Occipital lobe (tissue), 2 donors: ENCODE measurements around the gene SCLY. TPM values are rescaled to one million over a fixed set of nuclear protein-coding genes. Genes with fewer than 3 reads are reported as not detected.
"Not testable (repeated sequence)": the region's sequence is repeated elsewhere in the genome, so short reads cannot be mapped to it uniquely, and the experiment has no call there.

ENCODE experiments used
- DNase-seq: peaks from one replicate; lab custom pipeline; 2025; lab: John Stamatoyannopoulos, UW
- total RNA-seq: library from RNA; depleted of rRNA; stranded (reverse); fragments of >200 nt; gene quantifications from one replicate; pipeline ENCODE4 v1.2.3, GENCODE V29; 2014

Gene SCLY
- total RNA-seq, 1 donor from 2014 or later, result 9.2 TPM

DNA sequence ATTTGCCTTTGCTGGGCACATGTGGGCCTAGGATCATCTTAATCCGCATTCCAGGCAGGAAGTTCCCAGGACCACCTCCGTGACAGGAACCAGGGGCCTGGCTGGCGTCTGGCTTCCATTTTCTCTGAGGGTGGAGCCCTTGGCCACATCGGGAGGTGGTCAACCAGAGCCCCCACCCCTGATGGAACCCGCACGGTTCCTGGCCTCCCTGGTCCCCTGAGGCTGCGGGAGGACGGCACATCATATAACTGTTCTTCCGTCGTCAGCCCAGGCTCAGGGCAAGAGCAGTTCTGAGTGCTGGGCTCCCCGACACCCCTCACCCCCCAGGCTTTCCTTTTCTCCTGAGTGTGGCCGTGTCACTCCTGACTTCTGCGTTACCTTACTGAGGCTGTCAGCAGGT, 52.8 kb downstream of the SCLY start:
- no peak for DNase-seq

DNA sequence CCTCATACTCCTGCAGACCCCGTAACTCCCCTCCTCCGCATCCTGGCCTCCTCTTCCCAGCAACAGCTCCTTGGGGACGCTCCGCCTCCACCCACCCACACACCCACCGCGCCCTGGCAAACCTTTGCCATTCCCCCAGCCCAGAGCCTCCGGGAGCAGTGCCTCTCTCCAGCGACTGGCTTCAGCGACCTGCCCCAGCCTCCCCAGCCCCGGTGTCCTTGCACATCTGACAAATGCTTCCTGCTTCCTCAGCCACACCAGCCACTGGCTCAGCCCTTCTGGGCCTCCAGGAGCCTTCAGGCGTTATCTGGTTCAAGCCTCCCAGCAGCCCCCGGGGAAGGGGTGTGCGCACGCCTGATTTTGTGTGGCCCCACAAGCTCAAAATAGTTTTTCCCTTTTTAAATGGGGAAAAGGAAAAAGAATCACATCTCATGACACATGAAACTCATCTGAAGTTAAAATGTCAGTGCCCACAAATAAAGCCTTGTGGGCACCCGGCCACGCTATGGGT, 53.6 kb downstream of the SCLY start:
- DNase-seq, result no peak

GRCh38 chr2:238114851-238115660, 54.3 kb downstream of the SCLY start:
- no peak for DNase-seq

- not testable (repeated sequence) for DNase-seq
Observed at GRCh38 chr2:238115709-238116108, 54.9 kb downstream of the SCLY start.

DNA sequence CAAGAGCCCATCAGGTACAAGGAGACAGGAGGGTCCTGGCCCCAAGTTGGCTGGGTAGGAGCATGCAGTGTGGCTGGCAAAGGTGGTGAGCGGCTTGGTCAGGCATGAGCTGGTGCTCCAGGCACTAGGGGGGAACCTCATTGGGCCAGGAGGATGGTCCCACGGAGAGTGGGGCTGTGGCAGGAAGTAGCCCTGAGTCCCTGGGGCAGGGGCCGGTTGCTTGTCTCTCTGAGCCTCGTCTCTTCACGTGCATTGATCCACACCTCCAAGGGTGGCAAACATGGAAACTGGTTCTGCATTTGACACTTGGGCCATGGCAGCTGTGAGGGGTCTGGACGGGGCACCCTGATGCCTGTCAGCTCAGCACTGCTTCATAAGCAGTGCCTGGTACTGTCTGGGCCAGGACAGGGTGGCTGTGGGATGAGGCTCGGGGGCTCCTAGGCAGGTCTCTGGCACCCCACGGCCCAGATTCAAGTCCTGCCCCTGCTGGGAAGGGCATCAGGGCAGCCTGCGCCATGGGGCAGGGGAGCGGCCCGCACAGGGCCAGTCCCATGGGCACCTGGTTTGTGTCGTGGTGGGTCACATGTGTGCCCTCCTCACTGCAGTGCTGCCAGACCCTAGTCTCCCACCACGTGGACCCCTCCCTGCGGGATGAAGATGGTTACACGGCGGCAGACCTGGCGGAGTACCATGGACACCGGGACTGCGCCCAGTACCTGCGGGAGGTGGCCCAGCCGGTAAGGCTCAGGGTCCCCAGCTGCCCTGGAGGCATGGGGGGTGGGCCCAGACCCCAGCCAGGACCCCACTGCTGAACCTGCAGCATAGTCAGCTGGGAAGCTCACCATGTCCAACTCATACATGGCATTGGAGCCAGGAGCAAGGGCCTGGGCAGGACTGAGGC, 55.7 kb downstream of the SCLY start:
- DNase-seq, result no peak

GRCh38 chr2:238117199-238118154, 56.7 kb downstream of the SCLY start:
- no peak for DNase-seq

DNA sequence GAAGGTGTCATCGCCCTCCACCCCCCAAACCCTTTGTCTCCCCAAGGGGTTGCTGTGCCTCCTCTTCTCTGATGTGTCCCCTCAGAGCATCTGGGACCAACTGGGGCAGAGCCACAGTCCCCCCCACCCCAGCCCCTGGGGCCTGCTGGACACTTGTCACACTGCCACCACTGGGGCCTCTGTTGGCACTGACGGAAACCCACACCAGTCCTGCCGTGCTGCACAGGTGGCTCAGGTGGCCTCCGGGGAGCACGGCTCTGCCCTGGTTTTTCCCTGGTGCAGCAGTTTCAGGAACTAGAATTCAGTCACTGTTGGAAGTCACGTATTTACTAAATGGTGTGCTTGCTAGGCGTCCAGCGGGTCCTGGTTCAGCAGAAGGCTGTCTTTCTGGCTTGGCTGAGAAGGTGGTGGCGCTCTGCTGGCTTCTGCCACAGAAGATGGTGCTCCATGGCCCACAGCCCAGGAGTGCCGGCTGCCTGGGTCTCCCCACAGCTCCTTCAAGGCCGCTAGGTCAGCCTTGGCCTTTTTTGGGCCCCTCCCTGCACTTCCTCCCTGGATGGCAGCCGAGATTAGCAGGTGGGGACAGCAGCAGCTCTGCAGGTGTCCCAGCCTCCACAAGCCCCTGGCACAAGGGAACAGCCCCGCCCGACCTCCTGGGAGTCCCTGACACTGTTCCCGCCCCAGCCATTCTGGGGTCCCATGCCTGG, 59.1 kb downstream of the SCLY start:
- DNase-seq, result no peak

DNA sequence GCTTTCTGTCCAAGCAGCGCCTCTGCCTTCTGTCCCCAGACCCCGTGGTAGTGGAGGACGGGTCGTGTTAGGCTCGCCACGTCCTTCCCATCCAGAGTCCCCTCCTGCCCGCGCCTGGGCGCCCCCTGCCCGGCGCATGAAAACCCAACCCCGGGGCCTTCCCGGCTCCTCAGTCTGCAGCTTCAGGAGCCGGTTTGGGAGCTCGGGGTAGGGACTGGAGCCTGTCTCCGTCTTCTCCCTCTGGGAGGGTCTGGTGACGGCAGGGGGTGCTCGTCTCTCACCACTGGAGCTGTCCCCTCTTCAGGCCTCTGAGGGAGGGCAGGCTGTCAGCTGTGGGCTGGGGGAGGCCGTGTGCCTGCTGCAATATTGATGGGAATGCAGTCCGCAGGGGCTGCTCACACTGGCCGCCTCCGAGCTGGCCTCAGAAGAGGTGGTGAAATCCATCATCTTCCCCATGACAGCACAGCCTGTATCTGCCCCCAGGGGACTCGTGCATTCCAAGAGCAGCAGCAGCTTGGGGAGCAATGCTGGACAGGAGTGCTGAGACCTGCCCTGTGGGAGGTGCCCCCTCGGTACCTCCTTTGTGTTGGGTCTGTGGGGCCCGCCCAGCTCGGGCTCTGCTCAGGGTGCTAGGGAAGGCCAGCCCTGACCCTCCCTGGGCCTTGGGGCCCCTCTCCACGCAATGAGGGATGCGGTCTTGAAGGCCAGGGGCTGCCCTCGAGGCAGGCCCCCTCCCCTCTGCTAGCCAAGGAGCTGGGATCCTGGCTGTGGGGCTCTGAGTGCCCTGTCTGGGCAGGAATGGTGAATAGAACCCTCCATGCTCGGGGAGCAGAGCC, 59.9 kb downstream of the SCLY start:
- DNase-seq, result no peak

GRCh38 chr2:238121511-238122286, 60.9 kb downstream of the SCLY start:
- DNase-seq, result no peak

- DNase-seq, result no peak
Observed at GRCh38 chr2:238122287-238123217, 61.8 kb downstream of the SCLY start.

GRCh38 chr2:238123218-238123971, 62.6 kb downstream of the SCLY start:
- no peak for DNase-seq

DNA sequence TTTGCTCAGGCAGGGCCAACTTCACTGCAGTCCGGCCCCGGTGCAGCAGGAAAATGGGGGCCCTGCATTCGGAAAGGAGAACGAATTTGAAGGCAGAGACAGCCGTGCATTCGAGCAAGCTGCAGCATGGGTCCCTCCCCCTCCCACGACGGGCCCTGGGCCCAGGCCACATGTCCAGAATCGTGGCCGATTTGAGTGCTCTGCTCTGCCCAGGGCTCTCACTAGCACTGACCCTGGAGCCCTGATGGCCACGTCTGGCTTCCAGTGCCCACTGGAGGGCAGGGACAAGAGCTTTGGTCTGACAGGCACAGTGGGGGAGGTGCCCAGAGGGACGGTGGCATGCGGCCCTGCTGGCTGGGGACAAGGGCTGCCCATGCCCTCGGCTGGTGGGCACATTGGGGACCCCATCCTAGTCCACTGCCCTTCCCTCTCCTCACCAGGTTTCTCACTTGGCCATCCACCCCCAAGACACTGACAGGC, 63.2 kb downstream of the SCLY start:
- DNase-seq, result no peak

GRCh38 chr2:238124488-238125126, 63.8 kb downstream of the SCLY start:
- no peak for DNase-seq

- DNase-seq, result no peak
Observed at GRCh38 chr2:238125127-238125885, 64.5 kb downstream of the SCLY start.

- DNase-seq, result no peak
Observed at GRCh38 chr2:238126338-238126737, 65.5 kb downstream of the SCLY start.

DNA sequence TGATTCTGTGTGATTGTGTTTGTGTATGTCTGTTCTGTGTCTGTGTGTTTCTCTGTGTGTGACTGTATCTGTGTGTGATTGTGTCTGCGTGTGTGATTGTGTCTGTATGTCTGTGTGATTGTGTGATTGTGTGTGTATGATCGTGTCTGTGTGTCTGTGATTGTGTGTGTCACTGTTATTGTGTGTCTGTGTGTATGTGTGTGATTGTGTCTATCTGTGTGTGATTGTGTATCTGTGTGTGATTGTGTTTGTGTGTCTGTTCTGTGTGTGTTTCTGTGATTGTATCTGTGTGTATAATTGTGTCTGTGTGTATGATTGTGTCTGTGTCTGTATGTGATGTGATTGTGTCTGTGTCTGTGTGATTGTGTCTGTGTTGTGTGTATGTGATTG, 66.0 kb downstream of the SCLY start:
- DNase-seq, result no peak
